NCI-H446 (cell line): ENCODE data around the gene APOL2.
"Not testable (repeated sequence)": the region's sequence is repeated elsewhere in the genome, so short reads cannot be mapped to it uniquely, and the experiment has no call there.

Experiments
- DNase-seq, 2 experiments: peaks; one replicate each; lab custom pipeline; 2025; lab: John Stamatoyannopoulos, UW

APOL2 gene

GRCh38 chr22:36239401-36240171 lies at the start of gene APOL2:
Gene APOL2, minus strand, starts transcription at chr22:36239527. Its CDS starts 6,365 bp downstream, at chr22:36233162.
- DNase-seq = peak in 1 of 2 experiments; percentile 16

- DNase-seq = no peak
These were observed 49.5 kb upstream of the APOL2 start for GRCh38 chr22:36288571-36289405.

- no peak for DNase-seq
These were observed 48.7 kb upstream of the APOL2 start for GRCh38 chr22:36287881-36288515.

GRCh38 chr22:36286096-36286957 lies 47.0 kb upstream of the APOL2 start:
- DNase-seq = peak; percentile 33 to 75

GRCh38 chr22:36285545-36285944 lies 46.2 kb upstream of the APOL2 start:
- no peak for DNase-seq

- DNase-seq = no peak
These were observed 45.7 kb upstream of the APOL2 start for GRCh38 chr22:36285017-36285416.

- DNase-seq = no peak
These were observed 44.8 kb upstream of the APOL2 start for GRCh38 chr22:36284171-36284571.

GRCh38 chr22:36282328-36282831 lies 43.1 kb upstream of the APOL2 start:
- DNase-seq = no peak

- DNase-seq = no peak
These were observed 42.5 kb upstream of the APOL2 start for GRCh38 chr22:36281781-36282327.

- no peak for DNase-seq
These were observed 41.1 kb upstream of the APOL2 start for GRCh38 chr22:36280379-36280778.

GRCh38 chr22:36279219-36279666 lies 39.9 kb upstream of the APOL2 start:
- no peak for DNase-seq

- DNase-seq = peak; percentile 15 to 40
These were observed 38.4 kb upstream of the APOL2 start for GRCh38 chr22:36277482-36278291.

GRCh38 chr22:36274531-36274930 lies 35.2 kb upstream of the APOL2 start:
- no peak for DNase-seq

GRCh38 chr22:36271951-36272350 lies 32.6 kb upstream of the APOL2 start:
- not testable (repeated sequence) for DNase-seq

- DNase-seq = not testable (repeated sequence)
These were observed 31.9 kb upstream of the APOL2 start for GRCh38 chr22:36271231-36271630.

- no peak for DNase-seq
These were observed 28.7 kb upstream of the APOL2 start for GRCh38 chr22:36267896-36268485.

GRCh38 chr22:36267058-36267457 lies 27.7 kb upstream of the APOL2 start:
- no peak for DNase-seq

GRCh38 chr22:36263886-36264664 lies 24.7 kb upstream of the APOL2 start:
- DNase-seq = not testable (repeated sequence)

GRCh38 chr22:36263216-36263673 lies 23.9 kb upstream of the APOL2 start:
- DNase-seq = not testable (repeated sequence)
